Measurements from ENCODE around the gene TAF5L.
"Not testable (repeated sequence)": the region's sequence is repeated elsewhere in the genome, so short reads cannot be mapped to it uniquely, and the experiment has no call there.

TAF5L gene

DNA sequence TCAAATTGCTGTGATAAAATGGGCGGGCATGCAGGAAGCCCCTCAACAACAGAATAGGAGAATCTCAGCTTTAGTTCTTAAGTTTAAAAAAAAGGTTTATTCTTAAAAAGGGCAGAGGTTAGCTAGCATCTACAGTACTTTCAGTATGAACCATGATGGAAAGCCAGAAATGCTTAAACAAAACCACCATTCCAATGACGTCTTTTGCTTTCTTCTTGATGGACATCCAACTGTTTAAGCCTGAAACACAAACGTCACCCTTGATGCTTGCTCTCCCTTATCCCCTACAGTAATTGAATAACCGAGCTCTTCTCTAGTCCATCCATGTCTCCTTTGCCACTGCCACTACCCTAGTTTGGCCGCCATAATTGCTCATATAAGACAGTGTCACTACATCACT, 25.7 kb downstream of the TAF5L start:
- no peak for DNase-seq

DNA sequence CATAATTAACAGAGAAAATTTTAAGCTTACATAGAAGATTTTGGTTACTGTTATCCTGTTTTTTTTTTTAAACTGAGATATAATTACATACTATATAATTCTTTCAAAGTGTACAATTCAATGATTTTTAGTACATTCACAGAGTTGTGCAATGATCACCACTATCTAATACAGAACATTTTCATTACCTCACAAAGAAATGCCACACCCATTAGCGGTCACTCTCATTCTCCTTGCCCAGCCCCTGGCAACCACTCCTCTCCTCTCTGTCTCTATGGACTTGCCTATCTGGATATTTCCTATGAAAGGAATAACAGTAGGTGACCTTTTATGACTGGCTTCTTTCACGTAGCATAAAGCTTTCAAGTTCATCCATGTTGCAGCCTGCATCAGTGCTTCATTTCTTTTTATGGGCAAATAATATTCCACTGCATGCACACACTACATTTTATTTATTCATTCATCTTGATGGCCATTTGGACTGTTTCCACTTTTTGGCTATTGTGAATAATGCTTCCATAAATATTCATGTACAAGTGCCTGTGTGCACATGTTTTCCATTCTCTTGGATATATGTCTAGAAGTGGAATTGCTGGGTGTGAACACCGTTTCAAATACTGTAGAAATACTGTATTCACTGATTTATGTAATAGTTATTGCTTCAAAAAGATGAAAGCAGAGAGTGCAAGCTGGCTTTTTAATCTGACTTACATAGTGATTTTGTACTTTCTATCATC, 26.5 kb downstream of the TAF5L start:
- no peak for DNase-seq

DNA sequence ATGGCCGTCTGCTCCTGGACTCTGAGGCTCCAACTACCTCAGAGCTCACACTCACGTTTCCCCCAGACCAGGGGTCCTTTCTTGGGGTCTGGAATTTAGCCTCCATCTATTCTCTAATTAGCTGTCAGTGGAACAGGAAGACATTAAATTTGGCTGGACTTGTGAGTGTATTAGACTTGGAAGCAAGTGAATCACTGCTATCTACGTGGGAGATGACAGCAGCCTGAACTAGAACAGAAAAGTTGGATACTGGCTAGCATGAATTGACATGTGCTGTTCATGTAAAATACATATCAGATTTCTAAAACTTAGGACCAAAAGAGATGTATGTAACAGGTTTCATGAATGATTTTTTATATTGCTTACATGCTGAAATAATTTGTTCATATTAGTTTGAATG, 28.0 kb downstream of the TAF5L start:
- DNase-seq: no peak

DNA sequence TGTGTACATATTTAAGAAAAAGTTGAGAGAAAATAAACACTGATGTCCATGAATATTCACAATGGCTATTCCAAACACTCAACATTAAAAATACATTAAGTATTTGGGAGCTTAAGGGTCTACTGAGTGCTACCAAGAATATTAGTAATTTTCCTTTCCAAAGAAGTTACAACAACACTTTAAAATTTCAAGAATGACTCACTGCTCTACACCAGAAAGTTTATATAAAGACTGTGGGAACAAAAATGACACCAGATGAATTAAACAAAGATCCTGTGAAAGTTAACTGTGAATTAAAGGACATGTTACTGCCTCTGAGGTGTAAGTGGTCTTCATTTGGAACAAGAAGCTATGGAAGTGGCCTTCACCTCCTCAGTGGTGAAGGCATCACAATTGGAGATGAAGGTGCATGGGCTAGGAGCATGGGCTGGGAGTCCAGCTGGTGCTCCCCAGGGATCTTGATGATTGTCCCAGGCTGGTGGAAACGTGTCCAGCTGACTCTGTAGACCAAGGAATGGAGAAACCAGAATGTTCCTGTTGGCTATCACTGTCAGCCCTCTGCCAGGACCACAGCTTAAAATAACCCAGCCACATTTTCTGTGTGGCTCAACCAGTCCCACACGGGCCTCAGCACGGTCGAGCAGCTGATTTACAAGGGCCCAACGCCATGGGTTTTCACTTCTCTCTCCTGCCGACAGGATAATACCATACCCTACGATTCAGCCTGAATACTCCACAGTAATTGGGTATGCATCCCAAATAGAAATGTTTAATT, 28.8 kb downstream of the TAF5L start:
- no peak for DNase-seq

DNA sequence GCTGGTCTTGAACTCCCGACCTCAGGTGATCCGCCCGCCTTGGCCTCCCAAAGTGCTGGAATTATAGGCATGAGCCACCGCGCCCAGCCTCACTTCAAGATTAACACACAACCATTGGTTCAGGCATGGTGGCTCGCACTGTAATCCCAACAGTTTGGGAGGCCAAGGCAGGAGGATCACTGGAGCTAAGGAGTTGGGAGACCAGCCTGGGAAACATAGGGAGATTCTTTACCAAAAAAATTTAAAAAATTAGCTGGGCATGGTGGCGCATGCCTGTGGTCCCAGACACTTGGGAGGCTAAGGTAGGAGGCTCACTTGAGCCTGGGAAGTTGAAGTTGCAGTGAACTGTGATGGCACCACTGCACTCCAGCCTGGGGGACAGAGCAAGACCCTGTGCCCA, 30.0 kb downstream of the TAF5L start:
- DNase-seq: not testable (repeated sequence)

DNA sequence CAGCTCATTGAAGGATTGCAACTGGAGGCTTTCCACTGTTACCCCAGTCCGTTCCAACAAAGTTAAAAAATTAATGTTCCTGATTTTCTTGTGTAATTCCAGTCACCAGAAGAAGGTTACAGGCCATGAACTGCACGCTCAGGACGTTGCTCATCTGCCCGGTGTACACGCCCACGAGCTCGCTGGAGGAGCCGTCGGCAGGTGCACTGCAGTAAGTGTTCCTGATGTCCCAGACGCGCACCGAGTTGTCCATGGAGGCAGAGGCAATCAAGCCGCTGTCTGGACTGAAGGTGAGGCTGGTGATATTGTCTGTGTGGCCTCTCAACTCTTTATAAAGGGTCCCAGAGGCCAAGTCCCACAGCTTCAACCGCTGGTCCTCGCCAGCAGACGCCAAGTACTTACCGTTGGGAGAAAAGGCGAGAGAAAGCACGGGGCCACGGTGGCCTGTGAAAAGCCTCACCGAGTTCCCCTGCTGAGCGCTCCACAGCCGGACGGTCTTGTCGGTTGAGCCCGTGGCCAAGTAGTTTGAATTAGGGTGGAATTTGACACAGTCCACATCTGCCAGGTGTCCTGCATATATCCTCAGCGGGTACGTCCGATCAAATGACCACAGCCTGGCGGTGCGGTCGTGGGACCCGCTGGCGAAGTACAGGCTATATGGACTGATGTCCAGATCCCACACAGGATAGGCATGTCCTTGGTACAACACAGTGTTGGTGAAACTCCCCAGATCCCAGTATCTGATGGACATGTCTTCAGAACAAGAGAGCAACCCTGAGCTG, 31.5 kb downstream of the TAF5L start:
- DNase-seq: no peak

DNA sequence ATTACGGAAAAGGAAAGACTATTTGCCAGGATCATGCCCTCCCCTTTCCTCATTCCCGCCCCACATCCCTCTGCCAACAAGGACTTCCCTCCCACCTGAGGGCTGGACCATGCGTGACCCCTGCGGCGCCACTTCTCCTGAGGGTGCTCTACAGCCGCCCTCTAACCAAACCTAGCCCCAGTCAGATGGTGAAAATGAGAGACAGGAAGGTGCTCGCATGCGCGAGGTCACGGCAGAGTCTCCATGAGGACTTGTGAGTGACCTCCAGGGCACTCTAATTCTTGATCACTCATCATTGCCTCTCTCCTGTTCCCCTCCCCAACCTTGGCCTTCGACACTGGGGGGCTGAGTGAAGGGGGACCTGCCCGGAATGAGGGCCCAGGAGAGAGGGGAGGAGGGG, 32.1 kb downstream of the TAF5L start:
- DNase-seq: no peak

DNA sequence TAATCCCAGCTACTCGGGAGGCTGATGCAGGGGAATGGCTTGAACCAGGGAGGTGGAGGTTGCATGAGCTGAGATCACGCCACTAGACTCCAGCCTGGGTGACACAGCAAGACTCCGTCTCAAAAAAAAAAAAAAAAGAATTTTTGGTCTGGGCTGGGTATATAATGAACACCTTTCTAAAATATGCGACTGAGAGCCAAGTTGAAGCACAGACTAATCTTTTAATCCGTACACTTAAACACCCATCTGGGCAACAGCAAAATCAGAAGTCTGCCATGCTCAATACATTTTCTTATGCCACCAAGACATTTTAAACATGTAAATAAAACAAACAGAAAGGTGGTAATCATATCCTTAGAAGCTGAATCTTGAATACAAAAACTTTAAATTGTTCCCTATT, 35.8 kb downstream of the TAF5L start:
- no peak for DNase-seq

DNA sequence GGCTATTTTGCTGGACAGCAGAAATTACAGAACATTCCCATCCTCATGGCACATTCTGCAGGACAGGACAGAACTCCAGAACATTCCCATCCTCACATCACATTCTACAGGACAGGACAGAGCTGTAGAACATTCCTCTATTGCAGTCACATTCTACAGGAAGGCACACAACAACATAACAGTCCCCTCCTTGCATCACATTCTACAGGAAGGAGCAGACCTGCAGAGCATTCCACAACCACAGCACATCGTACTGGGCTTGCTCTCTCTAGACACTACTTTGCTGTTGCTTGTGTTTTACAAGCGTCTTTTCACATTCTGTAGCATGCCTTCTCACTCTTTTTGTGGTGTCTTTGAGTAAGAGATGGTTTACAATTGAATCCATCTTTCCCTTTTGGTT, 40.6 kb downstream of the TAF5L start:
- DNase-seq: no peak

DNA sequence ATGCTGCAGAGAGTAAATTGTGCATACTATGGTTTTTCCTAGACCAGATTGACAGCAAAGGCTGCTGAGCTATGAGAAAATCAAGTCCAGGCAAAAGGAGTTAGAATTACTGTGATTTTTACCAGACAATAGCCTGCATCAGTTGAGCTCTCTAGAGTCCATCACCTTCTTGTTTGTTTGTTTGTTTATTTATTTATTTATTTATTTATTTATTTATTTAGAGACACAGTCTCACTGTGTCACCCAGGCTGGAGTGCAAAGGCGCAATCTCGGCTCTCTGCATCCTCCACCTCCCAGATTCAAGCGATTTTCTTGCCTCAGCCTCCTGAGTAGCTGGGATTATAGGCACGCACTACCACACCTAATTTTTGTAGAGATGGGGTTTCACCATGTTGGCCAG, 43.2 kb downstream of the TAF5L start:
- no peak for DNase-seq

DNA sequence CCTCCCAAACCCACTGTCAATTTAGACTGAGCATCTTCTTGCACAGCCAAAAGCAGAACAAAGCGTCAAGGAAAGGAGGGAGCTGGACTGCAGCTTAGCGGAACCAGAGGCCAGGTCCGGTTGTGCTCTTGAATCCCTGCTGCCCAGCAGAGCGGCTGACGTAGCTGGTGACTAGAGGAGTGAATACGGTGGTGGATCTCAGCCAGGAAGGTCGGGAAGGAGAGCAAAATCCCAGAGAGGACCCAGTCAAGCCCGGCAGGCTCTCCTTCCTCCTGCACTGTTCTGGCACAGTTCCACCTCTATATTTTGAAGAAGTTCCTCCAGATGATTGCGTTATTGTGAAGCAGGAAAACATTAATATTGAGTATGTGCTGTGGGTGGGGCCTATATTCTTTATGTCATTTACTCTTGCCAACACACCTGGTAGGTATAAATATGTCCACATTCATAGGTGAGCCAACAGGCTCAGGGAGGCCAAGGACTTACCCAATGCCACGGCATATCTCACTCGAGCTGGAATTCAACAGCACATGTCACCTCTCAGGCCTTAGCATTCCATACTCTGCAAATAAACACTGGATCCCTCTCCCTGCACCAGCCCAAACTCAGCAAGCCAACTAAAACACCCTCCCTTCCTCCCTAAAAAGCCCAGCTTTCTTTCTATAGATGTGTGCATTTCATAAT, 43.8 kb downstream of the TAF5L start:
- DNase-seq: peak in 1 of 2 donors; percentile 19

DNA sequence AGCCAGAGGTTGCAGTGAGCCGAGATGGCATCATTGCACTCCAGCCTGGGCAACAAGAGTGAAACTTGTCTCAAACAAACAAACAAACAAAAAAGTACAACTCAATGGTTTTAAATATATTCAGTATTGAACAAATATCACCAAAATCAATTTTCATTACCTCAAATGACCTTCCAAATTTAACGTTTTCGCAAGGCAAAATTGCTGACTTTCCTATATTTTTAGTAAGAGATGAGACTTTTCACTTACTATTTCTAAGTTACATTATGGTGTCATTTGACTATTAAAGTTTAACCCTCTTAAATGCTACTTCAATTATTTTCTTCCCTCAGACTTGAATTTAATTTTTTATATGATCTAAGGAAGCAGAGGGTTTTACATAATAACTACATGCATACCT, 44.4 kb downstream of the TAF5L start:
- no peak for DNase-seq

DNA sequence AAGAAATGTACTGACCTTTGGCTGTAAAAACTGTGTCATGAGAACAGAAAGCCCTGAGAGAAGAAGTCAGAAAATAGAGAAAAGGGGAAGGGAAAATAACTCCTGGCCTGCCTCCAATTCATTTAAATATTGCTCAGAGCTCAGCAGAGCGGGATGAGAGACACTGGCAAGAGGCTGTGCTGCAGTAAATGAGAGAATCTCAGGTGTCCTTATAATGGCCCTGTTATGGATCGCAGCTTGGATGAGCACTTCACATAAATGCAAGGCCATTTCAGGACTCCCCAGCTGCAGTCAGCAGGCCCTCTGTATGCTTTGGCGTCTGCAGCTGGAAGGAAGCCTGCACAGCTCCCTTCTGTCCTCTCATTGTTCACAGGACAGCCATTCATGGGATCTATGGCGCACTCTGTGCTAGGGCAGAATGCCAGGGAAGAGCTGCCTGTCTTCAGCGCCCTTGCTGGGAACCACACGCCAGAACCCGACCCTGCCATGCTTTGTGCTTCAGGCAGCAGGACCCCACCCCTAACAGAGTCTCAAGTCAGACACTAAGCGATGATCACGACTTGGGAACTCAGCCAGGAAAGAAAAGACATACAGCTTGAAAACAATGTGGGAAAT, 46.8 kb downstream of the TAF5L start:
- peak; percentile 87 to 94 for DNase-seq

DNA sequence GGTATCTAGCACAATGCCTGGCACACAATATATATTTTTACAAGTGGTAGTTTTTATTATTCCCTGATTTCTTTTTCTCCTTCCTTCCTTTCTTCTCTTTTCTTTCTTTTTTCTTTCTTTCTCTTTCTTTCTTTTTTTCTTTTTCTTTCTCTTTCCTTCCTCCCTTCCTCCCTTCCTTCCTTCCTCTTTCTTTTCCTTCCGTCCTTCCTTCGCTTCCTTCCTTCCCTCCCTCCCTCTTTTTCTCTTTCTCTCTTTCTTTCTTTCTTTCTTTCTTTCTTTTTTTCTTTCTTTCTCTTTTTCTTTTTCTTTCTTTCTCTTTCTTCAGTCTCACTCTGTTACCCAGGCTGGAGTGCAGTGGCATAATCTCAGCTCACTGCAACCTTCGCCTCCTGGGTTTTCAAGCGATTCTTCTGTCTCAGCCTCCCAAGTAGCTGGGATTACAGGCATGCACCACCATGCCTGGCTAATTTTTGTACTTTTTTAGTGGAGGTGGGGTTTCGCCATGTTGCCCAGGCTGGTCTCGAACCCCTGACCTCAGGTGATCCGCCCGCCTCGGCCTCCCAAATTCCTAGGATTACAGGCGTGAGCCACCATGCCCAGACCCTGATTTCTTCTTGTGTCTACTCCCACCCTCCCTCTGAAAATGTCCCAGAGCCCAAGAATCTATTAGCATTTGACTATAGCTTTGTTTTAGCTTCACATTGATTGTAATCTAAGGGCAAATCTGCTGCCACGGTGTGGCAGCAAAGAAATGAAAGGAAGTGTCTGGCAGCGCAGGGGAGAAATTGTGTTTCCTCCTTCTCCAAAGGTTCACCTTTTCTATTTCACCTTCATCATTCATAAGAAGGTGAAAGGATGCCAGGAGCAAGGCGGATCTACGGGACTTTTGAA, 47.5 kb downstream of the TAF5L start:
- no peak for DNase-seq

DNA sequence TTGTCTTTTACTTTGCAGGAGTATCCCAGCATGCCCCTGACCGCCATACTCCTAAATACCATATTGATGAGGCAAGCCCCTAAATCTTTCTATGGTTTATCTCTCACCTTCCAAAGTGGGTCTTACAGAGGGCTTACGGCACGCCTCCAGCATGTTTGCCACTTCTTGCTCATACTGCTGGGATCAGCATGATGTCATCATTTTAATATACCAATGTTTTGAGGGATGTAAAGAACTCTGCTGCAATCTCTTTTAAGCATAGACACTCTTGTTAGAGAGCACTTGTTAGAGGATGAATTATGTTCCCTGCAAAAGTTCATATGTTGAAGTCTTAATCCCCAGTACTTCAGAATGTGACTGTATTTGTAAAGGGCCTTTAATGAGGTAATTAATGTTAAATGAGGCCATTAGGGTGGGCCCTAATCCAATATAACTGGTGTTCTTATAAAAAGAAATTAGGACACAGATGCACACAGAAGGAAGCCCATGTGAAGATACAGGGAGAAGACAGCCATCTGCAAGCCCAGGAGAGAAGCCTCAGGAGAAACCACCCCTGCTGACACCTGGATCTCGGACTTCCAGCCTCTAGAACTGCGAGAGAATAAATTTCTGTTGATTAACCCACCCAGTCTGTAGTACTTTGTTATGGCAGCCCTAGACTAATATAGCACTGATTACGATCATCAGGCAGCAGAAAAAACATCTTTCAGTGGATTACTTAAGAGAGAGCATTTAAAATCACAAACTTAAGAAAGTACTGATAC, 51.1 kb downstream of the TAF5L start:
- DNase-seq: no peak

DNA sequence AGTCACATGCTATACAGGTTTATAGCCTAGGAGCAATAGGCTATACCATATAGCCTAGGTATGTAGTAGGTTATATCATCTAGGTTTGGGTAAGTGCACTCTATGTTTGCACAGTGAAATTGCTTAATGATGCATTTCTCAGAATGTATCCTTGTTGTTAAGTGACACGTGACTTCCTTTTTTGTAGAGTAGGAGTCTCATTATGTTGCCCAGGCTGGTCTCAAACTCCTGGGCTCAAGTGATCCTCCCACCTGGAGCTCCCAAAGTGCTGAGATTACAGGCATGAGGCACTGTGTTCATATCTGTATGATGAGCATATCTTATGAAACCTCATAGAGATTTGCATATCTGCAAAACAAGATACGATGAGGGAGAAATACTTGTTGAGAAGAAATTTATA, 53.6 kb downstream of the TAF5L start:
- no peak for DNase-seq

DNA sequence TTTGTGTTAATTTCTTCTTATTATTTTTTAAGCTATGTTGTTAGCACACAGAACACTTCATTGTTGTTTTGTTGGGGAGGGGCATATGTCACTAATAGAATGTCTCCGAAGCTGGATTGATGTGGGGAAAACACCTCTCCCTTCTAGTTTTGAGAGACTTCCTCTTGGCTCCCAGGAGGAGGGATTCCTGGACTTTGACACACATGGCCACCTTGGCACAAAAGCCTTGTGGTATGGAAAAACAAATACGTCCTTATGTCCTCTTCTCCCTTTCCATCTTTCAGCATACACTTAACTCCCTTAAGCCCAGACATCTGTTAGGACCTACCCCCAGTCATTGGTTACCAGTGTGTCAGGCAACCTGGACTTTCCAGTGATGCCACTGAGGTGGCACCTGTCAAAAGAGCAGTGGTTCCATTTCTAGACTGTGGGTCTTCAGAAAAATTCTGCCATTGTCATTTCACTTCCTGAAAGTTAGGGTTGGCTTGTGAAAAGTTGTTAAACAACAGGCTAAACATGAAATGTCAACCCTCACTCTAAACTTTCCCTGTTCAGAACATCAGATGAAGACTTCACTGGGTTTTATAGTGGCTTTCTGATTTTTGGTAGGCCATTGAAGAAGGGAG, 54.9 kb downstream of the TAF5L start:
- DNase-seq: no peak

DNA sequence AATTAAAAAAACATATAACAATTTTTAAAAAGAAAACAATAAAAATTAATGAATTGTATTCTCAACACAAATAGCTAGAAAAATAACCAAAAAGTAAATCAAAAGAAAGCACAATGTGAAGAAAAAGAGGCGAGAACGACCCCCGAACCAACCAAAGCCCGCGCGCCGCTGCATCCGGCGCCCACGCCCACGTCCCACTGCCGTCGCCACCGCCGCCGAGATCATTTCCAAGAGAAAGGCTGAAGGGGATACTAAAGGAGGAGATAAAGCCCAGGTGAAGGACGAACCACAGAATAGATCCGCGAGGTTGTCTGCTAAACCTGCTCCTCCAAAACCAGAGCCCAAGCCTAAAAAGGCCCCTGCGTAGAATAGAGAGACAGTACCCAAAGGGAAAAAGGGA, 55.6 kb downstream of the TAF5L start:
- no peak for DNase-seq

DNA sequence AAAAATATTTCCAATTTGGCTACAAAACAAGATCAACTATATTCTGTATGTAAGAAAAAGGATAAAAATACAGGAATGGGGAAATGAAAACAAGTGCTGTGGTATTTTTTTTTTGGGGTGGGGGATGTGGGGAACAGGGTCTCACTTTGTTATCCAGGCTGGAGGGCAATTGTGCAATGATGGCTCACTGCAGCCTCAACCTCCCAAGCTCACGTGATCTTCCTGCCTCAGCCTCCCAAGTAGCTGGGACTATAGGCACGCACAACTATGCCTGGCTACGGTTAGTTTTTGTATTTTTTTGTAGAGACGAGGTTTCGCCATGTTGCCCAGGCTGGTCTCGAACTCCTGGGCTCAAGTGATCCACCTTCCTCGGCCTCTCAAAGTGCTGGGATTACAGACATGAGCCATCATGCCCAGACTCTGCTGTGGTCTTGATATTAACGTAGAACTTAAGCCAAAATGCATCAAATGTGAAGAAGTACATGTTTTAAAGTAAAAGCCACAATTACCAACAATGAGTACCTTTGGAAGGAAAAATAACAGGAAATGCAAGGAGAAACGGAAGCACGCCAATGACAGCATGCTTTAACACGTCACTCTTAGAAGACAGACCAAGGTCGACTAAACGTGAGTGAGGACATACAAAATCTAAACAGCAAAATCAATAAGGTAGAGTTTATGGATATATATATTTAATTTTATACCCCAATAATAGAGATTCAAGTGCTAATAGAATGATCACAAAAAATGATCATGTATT, 58.6 kb downstream of the TAF5L start:
- DNase-seq: no peak

DNA sequence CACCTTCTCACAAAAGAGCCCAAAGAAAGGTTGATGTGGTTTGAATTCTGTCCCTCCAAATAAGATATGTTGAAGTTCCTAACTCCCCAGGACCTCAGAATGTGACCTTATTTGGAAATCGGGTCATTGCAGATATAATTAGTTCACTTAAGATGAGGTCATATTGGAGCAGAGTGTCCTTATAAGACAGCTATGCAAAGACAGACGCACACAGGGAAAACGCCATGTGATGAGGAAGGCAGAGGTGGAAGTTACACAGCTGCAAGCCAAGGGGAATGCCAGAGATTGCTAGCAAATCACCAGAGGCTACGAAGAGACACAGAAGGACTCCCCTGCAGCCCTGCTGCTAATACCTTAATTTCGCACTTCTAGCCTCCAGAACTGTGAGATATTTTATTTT, 62.2 kb downstream of the TAF5L start:
- no peak for DNase-seq

Data from hippocampal formation (tissue), 2 donors.